Liver (tissue), 9 donors: ENCODE measurements around the gene PXYLP1. TPM values are rescaled to one million over a fixed set of nuclear protein-coding genes. Genes with fewer than 3 reads are reported as not detected.

Experiments
- DNase-seq: peaks from one replicate; pipeline ENCODE4 v3.0.0-alpha.2; 2017; ENCODE audit warnings: low spot score
- H3K27ac ChIP-seq, 2 donors: one replicate each; pipeline ENCODE4 v1.7.0; 2013; ENCODE audit warnings: inconsistent platforms in 2 of 2, low read length in 2 of 2, control low read depth in 1 of 2, low read depth in 1 of 2, mild to moderate bottlenecking in 1 of 2
- H3K27me3 ChIP-seq, 4 donors: one replicate each; pipeline versions ENCODE4 v1.6.1 to v1.7.0; 2013; ENCODE audit warnings: low read length in 3 of 4, inconsistent platforms in 1 of 4, mild to moderate bottlenecking in 1 of 4, moderate library complexity in 1 of 4; ENCODE audit not compliant: control insufficient read depth in 4 of 4, insufficient read depth in 4 of 4
- H3K36me3 ChIP-seq, 4 donors: one replicate each; pipeline versions ENCODE4 v1.6.1 to v1.7.0; 2013; ENCODE audit warnings: low read length in 3 of 4, mild to moderate bottlenecking in 3 of 4, low read depth in 1 of 4, moderate library complexity in 1 of 4; ENCODE audit not compliant: control insufficient read depth in 4 of 4, insufficient read depth in 3 of 4
- H3K4me1 ChIP-seq, 4 donors: one replicate each; pipeline versions ENCODE4 v1.6.1 to v1.7.0; 2013; ENCODE audit warnings: low read length in 3 of 4, mild to moderate bottlenecking in 3 of 4, moderate library complexity in 1 of 4; ENCODE audit not compliant: control insufficient read depth in 4 of 4, insufficient read depth in 4 of 4
- H3K4me3 ChIP-seq, 3 donors: one replicate each; pipeline versions ENCODE4 v1.6.1 to v1.7.0; 2013; ENCODE audit warnings: low read length in 3 of 3, control low read depth in 1 of 3, low read depth in 1 of 3, mild to moderate bottlenecking in 1 of 3
- H3K9ac ChIP-seq, 2 donors: one replicate each; pipeline ENCODE4 v1.7.0; 2013; ENCODE audit warnings: low read length in 2 of 2, mild to moderate bottlenecking in 2 of 2, moderate library complexity in 2 of 2, control low read depth in 1 of 2, low read depth in 1 of 2
- H3K9me3 ChIP-seq, 4 donors: one replicate each; pipeline versions ENCODE4 v1.6.1 to v1.7.0; 2013; ENCODE audit warnings: low read length in 3 of 4; ENCODE audit not compliant: control insufficient read depth in 4 of 4
- EGR1 ChIP-seq, 2 donors: IDR thresholded peaks; 2 replicates each; pipeline ENCODE4 v1.6.1; 2016 to 2018; ENCODE audit warnings: antibody characterized with exemption in 2 of 2, low read depth in 2 of 2
- FOXA1 ChIP-seq: IDR thresholded peaks from 2 replicates; pipeline ENCODE4 v1.6.1; 2016; ENCODE audit warnings: antibody characterized with exemption
- GABPA ChIP-seq, 2 donors: IDR thresholded peaks in 1 of 2; conservative IDR thresholded peaks in 1 of 2; 2 replicates each; pipeline ENCODE4 v1.6.1; 2016; ENCODE audit warnings: antibody characterized with exemption in 2 of 2, mild to moderate bottlenecking in 1 of 2, moderate library complexity in 1 of 2
- HNF4G ChIP-seq: IDR thresholded peaks from 2 replicates; pipeline ENCODE4 v1.6.1; 2016; ENCODE audit warnings: antibody characterized with exemption
- JUND ChIP-seq, 2 donors: IDR thresholded peaks; 2 replicates each; pipeline ENCODE4 v1.6.1; 2016; ENCODE audit warnings: antibody characterized with exemption in 2 of 2
- NR2F2 ChIP-seq: IDR thresholded peaks from 2 replicates; pipeline ENCODE4 v1.6.1; 2016; ENCODE audit warnings: antibody characterized with exemption
- REST ChIP-seq: IDR thresholded peaks from 2 replicates; pipeline ENCODE4 v1.6.1; 2016; ENCODE audit warnings: antibody characterized with exemption, mild to moderate bottlenecking
- RXRA ChIP-seq, 2 donors: IDR thresholded peaks; 2 replicates each; pipeline ENCODE4 v1.6.1; 2017 to 2018; ENCODE audit warnings: antibody characterized with exemption in 2 of 2, mild to moderate bottlenecking in 1 of 2
- SP1 ChIP-seq: IDR thresholded peaks from 2 replicates; pipeline ENCODE4 v1.6.1; 2018; ENCODE audit warnings: antibody characterized with exemption, mild to moderate bottlenecking
- TAF1 ChIP-seq: conservative IDR thresholded peaks from 2 replicates; pipeline ENCODE4 v1.6.1; 2016; ENCODE audit warnings: antibody characterized with exemption, mild to moderate bottlenecking
- YY1 ChIP-seq: IDR thresholded peaks from 2 replicates; pipeline ENCODE4 v1.6.1; 2016; ENCODE audit warnings: antibody characterized with exemption, mild to moderate bottlenecking
- WGBS: extraction: QIAGEN DNeasy Blood & Tissue Kit; methylation state at CpG from one replicate; pipeline ENCODE4 v1.1.7; 2013; 5-methylcytosine and 5-hydroxymethylcytosine counted together
- polyA plus RNA-seq, 2 donors: library from polyadenylated mRNA; stranded (reverse) in 1 of 2; unstranded in 1 of 2; fragments of 200-250 nt in 1 of 2; fragments of >200 nt in 1 of 2; fragmentation: Nextera tagmentation in 1 of 2; extraction: Ambion mirVana in 1 of 2; gene quantifications; one replicate each; pipeline versions ENCODE4 v1.2.1 to v1.2.3, GENCODE V29; 2013 to 2015
- total RNA-seq, 2 donors: library from RNA; depleted of rRNA; stranded (reverse); fragments of >200 nt; gene quantifications; one replicate each; pipeline ENCODE4 v1.2.3, GENCODE V29; 2014
- TF ChIP-seq, protein P1 (sequence below): IDR thresholded peaks from 2 replicates; pipeline ENCODE4 v1.6.1; 2016; ENCODE audit warnings: antibody characterized with exemption
- TF ChIP-seq, protein P2 (sequence below): IDR thresholded peaks from 2 replicates; pipeline ENCODE4 v1.6.1; 2016; ENCODE audit warnings: antibody characterized with exemption
- TF ChIP-seq, protein P3 (sequence below): fragments of 150-350 bp; IDR thresholded peaks from 2 replicates; pipeline ENCODE4 v1.5.1; 2017; ENCODE audit warnings: improper control_type of control experiment, low read depth, low read length; ENCODE audit not compliant: missing input control
- donor health status: healthy.
- donor health status: healthy.
- donor health status: healthy.
- donor health status: healthy.
- donor health status: healthy.

The PXYLP1 gene
- total and polyA plus RNA-seq, 4 donors = 1.1 to 5.3 (median 3.1) TPM

- Histone ChIP-seq H3K36me3 (no peaks in the 10 kb centered on the region), H3K27me3 (no peaks in the 10 kb centered on the region), H3K9me3 (no peaks in the 10 kb centered on the region), H3K27ac (no peak overlapping the region), H3K4me1 (peaks cover 0 to 8% (median 0%) of the 10 kb centered on the region in 4 donors), H3K4me3 (no peak overlapping the region), H3K9ac (no peak overlapping the region)
- no peak for DNase-seq
- WGBS = 92% methylated on average over 15 of the region's 15 CpGs
- TF ChIP-seq TAF1 = no peak
- no peak for TF ChIP-seq JUND (IDR thresholded peaks at IDR 0.05)
Measured at GRCh38 chr3:141259821-141260629, 28.4 kb downstream of the PXYLP1 start.

DNA sequence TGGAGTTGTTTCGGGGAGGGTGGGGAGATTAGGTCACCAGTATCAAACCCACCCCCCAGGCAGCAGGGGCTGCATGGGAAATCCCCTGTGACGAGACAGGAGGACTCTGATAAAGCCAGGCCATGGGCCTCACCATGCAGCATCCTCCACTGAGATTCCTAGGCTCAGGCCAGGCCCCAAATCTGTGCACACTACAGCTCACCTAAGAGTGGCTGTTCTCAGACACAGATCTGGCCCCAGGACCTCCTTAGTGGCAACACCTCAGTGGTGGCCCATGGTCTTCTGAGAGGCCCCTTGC lies 29.0 kb downstream of the PXYLP1 start:
- no peaks in the 10 kb centered on the region for H3K9me3 ChIP-seq
- H3K9ac ChIP-seq = no peak overlapping the region
- H3K27ac ChIP-seq = no peak overlapping the region
- H3K36me3 ChIP-seq = no peaks in the 10 kb centered on the region
- H3K4me1 ChIP-seq = peaks cover 0 to 8% (median 0%) of the 10 kb centered on the region in 4 donors
- no peak overlapping the region for H3K4me3 ChIP-seq
- no peaks in the 10 kb centered on the region for H3K27me3 ChIP-seq
- 95% methylated on average over 2 of the region's 2 CpGs for WGBS
- no peak for DNase-seq
- no peak for TF ChIP-seq YY1
- no peak for TF ChIP-seq NR2F2
- TF ChIP-seq SP1 = no peak
- no peak for TF ChIP-seq HNF4G
- TF ChIP-seq TAF1 = no peak
- TF ChIP-seq, protein P1, sequence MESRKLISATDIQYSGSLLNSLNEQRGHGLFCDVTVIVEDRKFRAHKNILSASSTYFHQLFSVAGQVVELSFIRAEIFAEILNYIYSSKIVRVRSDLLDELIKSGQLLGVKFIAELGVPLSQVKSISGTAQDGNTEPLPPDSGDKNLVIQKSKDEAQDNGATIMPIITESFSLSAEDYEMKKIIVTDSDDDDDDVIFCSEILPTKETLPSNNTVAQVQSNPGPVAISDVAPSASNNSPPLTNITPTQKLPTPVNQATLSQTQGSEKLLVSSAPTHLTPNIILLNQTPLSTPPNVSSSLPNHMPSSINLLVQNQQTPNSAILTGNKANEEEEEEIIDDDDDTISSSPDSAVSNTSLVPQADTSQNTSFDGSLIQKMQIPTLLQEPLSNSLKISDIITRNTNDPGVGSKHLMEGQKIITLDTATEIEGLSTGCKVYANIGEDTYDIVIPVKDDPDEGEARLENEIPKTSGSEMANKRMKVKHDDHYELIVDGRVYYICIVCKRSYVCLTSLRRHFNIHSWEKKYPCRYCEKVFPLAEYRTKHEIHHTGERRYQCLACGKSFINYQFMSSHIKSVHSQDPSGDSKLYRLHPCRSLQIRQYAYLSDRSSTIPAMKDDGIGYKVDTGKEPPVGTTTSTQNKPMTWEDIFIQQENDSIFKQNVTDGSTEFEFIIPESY = no peak
- TF ChIP-seq REST = no peak
- TF ChIP-seq, protein P2, sequence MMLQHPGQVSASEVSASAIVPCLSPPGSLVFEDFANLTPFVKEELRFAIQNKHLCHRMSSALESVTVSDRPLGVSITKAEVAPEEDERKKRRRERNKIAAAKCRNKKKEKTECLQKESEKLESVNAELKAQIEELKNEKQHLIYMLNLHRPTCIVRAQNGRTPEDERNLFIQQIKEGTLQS = no peak
- TF ChIP-seq RXRA (IDR thresholded peaks at IDR 0.05) = no peak
- TF ChIP-seq FOXA1 = no peak
- TF ChIP-seq, protein P3, sequence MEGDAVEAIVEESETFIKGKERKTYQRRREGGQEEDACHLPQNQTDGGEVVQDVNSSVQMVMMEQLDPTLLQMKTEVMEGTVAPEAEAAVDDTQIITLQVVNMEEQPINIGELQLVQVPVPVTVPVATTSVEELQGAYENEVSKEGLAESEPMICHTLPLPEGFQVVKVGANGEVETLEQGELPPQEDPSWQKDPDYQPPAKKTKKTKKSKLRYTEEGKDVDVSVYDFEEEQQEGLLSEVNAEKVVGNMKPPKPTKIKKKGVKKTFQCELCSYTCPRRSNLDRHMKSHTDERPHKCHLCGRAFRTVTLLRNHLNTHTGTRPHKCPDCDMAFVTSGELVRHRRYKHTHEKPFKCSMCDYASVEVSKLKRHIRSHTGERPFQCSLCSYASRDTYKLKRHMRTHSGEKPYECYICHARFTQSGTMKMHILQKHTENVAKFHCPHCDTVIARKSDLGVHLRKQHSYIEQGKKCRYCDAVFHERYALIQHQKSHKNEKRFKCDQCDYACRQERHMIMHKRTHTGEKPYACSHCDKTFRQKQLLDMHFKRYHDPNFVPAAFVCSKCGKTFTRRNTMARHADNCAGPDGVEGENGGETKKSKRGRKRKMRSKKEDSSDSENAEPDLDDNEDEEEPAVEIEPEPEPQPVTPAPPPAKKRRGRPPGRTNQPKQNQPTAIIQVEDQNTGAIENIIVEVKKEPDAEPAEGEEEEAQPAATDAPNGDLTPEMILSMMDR = no peak
- TF ChIP-seq GABPA (IDR thresholded peaks at IDR 0.05 in 1 of 2, conservative IDR thresholded peaks at IDR 0.05 in 1 of 2) = no peak
- no peak for TF ChIP-seq EGR1 (IDR thresholded peaks at IDR 0.05; ENCODE audit: low read depth in 2 of 2)
